Adipose tissue (tissue), 3 donors: ENCODE measurements around the gene DOCK3. TPM values are rescaled to one million over a fixed set of nuclear protein-coding genes. Genes with fewer than 3 reads are reported as not detected.
"Not testable (repeated sequence)": the region's sequence is repeated elsewhere in the genome, so short reads cannot be mapped to it uniquely, and the experiment has no call there.

Experiments used
- H3K27ac ChIP-seq: one replicate; pipeline ENCODE4 v1.5.1; 2013; ENCODE audit warnings: low read depth, low read length
- WGBS, 3 donors: extraction: QIAGEN DNeasy Blood & Tissue Kit; methylation state at CpG; one replicate each; pipeline ENCODE4 v1.1.7; 2013; 5-methylcytosine and 5-hydroxymethylcytosine counted together
- polyA plus RNA-seq, 3 donors: library from polyadenylated mRNA; stranded (reverse); fragments of 200-250 nt; gene quantifications; one replicate each; pipeline ENCODE4 v1.2.3, GENCODE V29; 2013
- donor health status: healthy with polysubstance abuse.
- donor health status: Bipolar disorder and iron deficiency.
- donor health status: healthy.

DOCK3 gene
- polyA plus RNA-seq, 3 donors: 0.09 to 0.14 (median 0.11) TPM

DNA sequence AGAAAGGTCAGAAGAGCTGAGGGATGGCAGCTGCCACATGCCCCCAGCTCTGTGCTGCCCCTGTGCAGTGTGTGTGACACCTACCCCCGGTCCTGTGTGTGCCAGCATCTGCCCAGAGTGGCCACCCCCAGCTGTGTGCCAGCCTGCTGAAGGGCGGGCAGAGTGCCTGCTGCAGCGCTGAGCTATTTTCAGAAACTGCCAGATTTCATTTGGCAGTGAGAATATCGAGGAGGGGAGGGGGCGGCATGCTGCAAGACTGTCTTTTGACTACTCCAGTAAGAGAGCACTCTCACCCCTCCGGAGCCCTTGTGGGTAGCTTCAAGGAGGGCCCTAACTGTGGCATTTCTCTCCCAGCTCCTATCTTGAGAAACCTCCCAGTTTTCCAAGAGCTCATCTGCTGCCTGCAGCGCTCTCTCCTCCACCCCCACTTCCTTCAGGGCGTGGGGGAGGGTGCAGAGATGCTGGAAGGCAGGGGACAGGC is 25.2 kb upstream of the DOCK3 start:
- 68 to 76% (median 71%) methylated on average over 8 of the region's 8 CpGs for WGBS, 3 donors
- no peak overlapping the region for H3K27ac ChIP-seq

DNA sequence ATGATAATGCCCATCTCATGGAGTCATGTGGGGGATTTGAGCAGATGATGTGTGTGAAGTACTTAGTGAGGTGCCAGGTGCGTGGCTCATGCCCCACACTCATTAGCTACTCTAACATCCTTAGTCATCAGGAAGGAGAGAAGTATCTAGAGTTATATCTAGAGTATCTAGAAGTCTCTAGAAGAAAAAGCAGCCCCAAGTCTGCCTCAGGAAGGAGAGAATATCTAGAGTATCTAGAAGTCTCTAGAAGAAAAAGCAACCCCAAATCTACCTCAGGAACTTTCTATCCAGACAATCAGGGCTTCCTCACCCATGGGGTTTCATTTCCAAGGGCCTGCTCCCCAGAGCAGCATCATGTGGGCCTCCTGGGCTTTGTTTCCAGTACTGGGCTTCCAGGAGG is 24.7 kb upstream of the DOCK3 start:
- whole genome bisulfite sequencing, 3 donors: 88 to 100% (median 97%) methylated on average over 1 of the region's 1 CpG
- H3K27ac ChIP-seq: no peak overlapping the region

DNA sequence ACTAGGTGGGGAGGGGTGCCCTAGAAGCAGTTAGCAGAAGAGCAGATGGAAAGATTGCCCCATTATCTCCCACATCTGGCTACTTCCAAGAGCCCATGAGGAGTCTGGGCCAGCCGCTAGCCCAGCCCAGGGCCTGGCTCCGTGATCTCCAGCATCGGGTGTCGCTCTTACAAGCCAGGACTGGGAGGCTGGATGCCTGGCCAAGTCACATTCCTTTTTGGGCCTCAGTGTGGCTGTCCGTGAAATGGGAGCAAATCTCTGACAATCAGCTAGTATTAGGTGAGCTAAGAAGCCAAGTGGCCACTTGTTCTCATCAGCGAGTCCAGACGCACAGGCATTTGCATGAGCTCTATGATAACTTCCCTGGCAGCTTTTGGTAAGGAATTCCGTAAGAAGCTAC is 23.3 kb upstream of the DOCK3 start:
- 85 to 92% (median 92%) methylated on average over 8 of the region's 8 CpGs for WGBS, 3 donors
- H3K27ac ChIP-seq: no peak overlapping the region

DNA sequence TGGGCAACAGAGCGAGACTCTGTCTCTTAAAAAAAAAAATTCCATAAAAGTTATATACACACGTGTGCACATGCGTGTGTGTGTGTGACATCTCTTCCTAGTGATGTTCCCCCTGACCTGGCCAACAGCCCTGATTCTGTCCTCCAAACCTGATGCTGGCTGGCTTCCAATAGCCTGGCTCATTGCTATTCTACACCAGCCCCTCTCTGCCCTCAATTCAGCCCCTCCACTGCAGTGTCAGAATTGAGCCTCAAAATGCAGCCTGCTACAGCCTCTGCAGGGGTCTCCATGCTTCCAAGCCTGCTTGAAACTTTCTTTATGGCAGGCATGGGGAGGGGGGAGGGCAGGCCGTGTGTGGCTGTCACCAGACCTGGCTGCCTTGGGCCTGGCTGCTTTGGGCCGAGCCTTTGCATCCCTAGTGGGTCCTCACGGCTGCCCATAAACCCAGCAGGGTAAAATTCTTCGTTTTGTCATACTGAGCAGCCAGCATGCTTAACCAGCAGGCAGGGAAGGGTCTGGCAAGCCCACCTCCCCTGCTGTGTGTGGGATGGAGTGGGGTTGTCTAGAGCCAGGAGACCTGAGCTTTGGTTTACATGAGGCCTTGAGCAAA is 22.7 kb upstream of the DOCK3 start:
- 57 to 72% (median 67%) methylated on average over 7 of the region's 7 CpGs for WGBS, 3 donors
- no peak overlapping the region for H3K27ac ChIP-seq

DNA sequence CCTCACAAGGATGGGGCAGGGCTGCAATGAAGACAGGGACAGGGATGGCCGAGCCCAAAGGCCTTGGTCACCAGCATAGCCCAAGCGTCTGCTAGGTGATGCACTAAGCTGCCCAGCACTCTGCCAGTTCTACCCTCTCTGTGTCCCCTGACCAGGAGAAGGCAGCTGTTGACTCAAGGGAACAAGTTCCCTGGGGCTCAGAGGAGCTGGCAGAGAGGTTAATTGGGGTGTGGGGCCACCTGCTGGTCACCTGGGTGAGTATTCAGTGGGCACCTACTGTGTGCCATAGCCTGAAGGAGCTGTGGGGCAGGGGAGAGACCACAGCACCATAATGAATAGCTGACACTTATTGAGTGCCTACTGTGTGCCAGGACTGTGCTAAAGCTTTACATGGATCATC is 22.0 kb upstream of the DOCK3 start:
- H3K27ac ChIP-seq: no peak overlapping the region
- WGBS, 3 donors: 62 to 86% (median 82%) methylated on average over 2 of the region's 2 CpGs

DNA sequence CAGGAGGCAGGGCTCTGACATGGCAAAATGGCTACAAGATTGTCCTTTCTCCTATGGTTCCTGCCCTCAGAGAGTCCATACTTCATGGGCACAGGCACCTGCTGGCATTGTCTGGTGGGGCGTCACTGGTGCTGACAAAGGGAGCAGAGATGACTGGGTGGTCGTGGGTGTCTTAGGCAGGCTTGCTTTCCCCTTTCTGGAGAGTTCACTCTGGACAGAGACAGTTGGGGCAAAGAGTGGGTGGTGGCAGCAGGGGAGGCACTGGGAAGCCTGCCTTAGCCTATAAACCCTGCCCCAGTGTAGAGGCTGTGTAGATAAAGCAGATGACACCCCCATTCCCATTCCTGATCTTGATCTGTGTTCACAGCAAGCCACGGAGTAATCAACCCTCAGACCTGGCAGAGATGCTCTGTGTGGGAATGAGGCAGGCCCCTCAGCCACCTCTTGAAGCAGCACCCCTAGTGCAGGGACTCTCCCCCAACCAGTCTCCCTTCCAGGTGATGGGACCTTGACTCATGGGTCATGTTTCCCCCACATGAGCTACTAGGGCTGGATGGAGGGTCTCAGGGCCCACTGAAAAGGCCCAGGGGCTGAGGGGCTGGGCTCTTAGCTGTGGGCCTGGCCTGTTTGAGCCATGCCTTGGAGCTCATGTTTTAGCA is 20.7 kb upstream of the DOCK3 start:
- WGBS, 3 donors: 57 to 76% (median 74%) methylated on average over 3 of the region's 3 CpGs
- no peak overlapping the region for H3K27ac ChIP-seq

DNA sequence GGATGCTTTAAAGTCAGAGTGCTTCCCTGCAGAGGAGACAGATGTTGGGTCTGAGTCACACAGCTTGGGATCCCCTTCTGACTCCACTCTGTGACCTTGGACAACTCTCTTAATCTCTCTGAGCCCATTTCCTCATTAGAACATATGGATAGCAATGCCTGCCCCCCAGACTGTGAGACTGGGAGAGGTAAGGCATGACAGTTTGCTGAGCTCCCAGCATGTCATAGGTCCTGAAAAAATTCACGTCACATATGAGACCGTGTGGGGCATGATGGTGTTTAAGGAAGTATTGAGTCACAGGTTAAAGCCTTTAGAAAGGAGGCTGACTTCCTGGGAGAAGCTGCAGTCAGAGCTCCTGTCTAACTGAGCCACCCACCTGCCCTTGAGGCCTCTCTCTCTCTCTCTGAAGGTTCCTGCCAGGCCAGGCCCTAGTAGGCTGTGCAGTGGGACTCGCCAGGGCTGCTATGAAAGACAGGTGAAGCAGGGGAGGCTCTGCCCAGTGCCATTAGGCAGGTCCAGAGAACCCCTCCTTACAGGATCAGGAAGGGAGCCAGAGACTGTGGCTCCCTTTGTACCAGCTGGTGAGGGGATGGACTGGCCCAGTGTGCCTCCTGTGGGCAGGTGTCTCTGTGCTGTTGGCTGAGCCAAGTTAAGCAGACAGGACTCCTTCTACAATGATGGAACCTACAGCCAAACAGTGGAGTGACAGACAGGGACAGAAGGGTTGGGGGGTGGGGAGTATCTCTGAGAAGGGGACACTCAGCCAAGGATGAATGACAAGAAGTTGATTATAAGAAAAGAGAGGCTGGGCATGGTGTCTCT is 19.5 kb upstream of the DOCK3 start:
- WGBS, 3 donors: 24 to 44% (median 29%) methylated on average over 3 of the region's 3 CpGs

DNA sequence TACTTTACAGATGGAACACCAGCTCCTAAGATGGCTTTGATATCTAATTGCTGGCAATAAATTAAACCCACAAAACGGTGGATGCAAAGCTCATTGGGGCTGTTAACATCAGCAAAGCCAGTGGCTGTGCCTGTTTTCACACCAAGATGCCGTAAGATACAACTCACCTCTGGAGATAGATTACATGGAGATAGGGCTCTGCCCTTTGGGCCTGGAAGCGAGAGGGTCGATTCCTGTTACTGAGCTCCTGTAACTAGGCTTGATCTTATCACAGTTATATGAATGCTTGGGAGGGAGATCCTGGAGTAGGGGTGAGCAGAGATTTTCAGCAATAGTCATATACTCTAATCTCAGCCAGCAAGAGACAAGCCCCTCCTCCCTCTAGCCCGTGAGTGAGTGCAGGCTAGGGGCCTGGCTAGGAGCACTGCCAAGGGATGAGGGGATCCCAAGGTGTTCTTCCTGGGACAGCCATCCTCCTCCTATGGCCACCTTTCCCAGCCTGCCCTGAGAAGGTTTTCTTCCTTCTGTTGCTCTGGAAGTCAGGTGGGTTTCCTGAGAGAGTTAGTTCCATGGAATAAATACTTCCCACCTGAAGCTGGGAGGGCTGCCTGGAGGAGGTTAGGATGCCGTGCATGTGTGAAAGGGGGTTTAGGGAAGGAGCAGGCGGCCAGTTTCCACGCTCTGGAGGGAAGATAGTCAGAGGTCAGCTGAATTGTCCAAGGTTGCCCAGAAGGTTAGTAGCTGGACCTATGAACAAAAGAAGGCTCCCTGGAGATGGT is 18.1 kb upstream of the DOCK3 start:
- H3K27ac ChIP-seq: no peak overlapping the region
- WGBS, 3 donors: 60 to 70% (median 68%) methylated on average over 8 of the region's 8 CpGs

More for the DNA sequence above, 19.5 kb upstream of the DOCK3 start:
- H3K27ac ChIP-seq: no peak overlapping the region

DNA sequence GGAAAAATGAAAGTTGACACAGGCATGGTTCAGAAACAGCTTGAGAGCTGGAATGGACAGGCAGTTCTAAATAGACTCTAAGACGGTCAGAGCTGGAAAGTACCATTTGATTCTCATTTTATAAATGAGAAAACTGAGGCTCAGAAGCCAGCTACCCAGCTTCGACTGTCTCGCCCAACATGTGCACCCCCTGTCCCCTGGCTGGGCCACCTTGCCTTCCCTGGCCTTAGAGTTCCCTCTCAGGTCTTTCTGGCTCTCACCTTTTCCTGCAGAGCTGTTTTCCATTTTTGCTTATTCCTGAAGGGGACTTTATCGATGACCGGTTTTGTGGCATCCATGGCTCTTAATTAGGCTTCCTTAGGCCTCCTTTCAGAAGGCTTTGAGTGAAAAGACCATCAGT is 17.3 kb upstream of the DOCK3 start:
- 89 to 95% (median 94%) methylated on average over 5 of the region's 5 CpGs for WGBS, 3 donors
- H3K27ac ChIP-seq: no peak overlapping the region

DNA sequence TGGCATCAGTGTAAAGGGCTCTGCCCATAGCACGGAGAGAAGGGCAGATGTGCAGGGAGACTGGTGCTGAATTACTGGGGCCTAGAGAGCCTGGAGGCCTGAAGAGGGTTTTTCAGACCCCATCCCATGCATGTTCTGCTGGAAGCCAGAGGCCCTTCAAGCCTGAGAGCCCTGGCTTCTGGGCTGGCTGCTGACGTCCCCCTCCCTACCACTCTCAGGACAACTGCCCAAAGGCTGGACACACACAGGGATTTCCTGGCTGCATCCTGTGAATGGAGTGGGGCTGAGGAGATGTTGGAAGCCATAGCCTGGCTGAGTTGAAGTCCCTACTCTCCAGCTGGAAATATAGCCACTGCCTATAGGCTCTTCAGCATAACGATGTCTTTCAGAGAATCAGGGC is 16.9 kb upstream of the DOCK3 start:
- WGBS, 3 donors: 86 to 95% (median 90%) methylated on average over 3 of the region's 3 CpGs

DNA sequence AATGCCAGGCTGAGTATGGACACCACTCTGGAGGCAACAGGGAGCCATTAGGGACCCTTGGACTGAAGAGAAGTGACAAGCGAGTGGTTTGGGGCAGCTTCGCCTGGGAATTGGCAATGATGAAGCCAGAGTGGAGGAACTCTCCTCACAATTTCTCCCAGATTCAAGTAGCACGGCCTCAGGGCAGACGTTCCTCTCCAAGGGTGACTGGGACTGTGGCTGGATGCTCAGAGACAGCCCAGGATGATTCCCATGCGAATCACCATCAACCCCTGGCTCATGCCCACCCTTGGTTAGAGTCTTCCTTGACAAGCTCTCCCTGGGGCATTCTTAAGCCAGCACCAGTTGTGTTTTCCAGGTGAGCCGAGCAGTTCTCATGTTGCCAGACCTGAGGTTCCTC is 16.3 kb upstream of the DOCK3 start:
- H3K27ac ChIP-seq: no peak overlapping the region
- 89 to 93% (median 90%) methylated on average over 6 of the region's 6 CpGs for WGBS, 3 donors

More for the DNA sequence above, 16.9 kb upstream of the DOCK3 start:
- H3K27ac ChIP-seq: no peak overlapping the region

DNA sequence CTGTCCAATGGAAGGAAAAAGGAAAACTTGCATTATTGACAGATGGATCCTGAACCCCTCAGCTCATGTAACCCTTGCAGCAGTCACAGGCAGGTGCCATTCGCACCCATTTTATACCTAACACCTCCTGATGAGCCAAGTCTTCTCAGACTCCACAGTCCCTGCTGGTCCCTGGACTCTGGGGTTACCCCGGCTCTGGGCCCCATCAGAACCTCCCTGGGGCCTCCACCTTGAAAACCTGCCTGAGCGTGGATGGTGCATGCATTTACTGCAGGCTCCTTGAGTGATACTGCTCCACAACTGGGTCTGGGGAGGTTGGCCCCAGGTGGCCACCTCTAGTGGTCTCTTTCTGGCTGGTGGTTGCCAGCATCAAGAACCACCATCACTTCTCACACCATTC is 15.9 kb upstream of the DOCK3 start:
- 78 to 94% (median 92%) methylated on average over 3 of the region's 3 CpGs for WGBS, 3 donors
- no peak overlapping the region for H3K27ac ChIP-seq

DNA sequence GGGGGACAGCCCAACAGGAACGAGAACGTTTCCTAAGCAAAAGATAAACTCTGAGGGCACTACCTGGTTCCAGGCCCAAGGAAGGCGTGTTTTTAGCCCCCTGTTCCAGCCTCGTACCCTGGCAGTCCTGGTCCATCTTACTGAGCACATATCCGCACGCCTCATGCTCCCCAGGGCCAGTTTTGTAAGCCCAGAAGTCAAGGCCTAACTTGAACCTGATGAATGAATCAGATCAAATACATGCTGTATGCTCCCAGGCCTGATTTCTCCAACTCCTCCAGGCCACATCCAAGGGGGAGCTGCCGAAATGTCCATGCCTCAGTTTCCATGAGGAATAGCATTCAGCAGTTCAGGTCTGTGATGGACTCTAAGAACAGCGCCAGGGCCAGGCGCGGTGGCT is 14.3 kb upstream of the DOCK3 start:
- H3K27ac ChIP-seq: no peak overlapping the region
- 91 to 96% (median 94%) methylated on average over 10 of the region's 10 CpGs for WGBS, 3 donors

DNA sequence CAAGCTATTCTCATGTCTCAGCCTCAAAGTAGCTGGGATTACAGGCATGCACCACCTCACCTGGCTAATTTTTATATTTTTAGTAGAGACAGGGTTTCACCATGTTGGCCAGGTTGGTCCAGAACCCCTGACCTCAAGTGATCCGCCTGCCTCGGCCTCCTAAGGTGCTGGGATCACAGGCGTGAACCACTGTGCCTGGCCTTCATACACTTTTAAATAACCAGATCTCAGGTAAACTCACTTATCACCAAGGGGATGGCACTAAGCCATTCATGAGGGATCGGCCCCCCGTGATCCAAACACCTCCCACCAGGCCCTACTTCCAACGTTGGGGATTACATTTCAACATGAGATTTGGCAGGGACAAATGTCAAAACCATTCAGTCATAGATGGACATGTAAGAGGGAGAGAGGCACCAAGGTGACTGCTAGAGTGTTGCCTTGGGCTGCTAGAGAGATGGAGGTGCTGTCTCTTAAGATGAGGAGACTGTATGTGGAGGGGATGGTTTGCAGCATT is 13.3 kb upstream of the DOCK3 start:
- H3K27ac ChIP-seq: no peak overlapping the region
- 63 to 82% (median 79%) methylated on average over 6 of the region's 6 CpGs for WGBS, 3 donors

DNA sequence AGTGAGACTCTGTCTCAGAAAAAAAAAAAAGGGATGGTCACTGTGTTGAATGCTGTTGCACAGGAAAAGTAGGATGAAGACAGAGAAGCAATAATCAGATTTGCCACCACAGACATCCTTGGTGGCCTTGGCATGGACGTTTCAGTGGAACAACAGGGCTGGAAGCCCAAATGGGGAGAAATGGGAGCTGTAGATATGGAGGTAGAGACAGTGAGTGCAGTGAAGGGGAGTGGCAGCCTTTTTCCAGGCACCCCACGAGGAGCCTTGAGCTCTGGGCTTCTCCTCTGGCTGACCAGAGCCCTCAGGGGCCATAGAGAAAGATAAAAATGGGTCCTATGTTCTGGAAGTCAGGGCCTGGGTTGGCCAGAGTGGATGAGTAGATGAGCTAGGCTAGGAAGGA is 12.3 kb upstream of the DOCK3 start:
- no peak overlapping the region for H3K27ac ChIP-seq
- 40 to 55% (median 53%) methylated on average over 2 of the region's 2 CpGs for WGBS, 3 donors

DNA sequence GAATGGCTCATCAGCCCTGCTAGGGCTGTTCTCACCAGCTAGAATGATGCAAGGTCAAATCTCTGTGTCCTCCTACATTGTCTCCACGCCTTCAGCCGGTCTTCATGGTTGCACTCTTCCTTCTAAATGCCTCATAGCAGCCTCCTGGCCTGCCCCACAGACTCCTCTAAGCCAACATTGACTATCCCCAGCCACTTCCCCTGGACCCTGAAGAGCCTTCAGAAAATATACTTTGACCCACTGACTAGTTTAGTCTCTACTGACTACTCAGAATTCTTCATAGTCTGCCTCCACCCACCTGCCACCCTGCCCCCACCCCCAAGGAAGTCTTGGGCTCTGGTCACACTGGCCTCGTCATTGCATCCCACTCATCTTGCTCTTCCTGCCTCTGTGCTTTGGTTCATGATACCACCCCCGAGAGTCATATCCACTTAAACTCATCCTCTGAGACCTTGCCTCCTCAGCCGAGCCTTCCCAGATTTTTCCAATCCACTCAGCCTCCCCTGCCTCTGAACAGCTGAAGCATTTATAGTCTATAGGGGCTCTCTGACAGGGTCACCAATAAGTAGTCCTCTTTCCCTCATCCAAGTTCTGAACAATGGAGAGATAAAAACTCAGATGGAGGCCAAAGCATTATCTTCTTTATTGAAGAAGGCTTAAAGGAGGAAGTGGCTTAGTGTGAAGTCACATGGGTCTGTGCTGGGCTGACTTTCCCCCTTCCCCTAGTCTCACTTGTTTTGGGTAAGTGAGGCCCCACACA is 9.5 kb upstream of the DOCK3 start:
- WGBS, 3 donors: 72 to 85% (median 79%) methylated on average over 5 of the region's 5 CpGs

DNA sequence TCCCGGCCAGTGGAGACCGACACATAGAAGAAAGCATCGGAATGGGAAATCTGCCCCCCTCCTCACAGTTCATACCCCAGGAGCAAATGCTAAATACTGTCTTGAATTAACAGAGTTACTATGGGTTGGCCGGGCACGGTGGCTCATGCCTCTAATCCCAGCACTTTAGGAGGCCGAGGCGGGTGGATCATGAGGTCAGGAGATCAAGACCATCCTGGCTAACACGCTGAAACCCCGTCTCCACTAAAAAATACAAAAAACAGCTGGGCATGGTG is 8.9 kb upstream of the DOCK3 start:
- H3K27ac ChIP-seq: not testable (repeated sequence)
- WGBS, 3 donors: 72 to 90% (median 79%) methylated on average over 9 of the region's 9 CpGs

More for the DNA sequence above, 9.5 kb upstream of the DOCK3 start:
- H3K27ac ChIP-seq: no peak overlapping the region

DNA sequence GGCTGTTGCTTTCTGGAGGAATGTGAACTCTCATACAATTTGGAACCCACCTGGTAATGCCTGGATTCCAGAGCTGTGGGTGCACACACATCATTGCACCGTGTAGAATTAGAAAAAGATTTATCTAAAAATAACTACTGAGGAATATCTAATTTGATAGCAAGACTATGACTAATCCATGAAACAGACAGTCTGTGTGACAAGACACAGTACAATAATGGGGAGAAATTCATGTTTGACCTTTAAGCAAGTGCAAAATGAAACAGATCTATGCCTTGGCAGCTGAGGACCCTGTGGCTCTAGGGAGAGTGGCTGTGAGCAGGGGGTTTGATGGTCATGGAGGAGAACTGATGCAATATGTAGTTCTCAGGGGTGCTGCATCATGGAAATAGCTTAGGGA is 7.9 kb upstream of the DOCK3 start:
- whole genome bisulfite sequencing, 3 donors: 42 to 46% (median 44%) methylated on average over 1 of the region's 1 CpG
- H3K27ac ChIP-seq: no peak overlapping the region
